Peyer's patch (tissue), 4 donors: Measurements from ENCODE around the gene LYPD6B.

Source experiments
- POLR2A ChIP-seq, 2 donors: fragments of 450-650 bp; IDR thresholded peaks; one replicate each; pipeline ENCODE4 v1.5.1; 2017; ENCODE audit warnings: antibody characterized with exemption in 2 of 2, mild to moderate bottlenecking in 2 of 2, moderate library complexity in 2 of 2
- TF ChIP-seq, protein P1 (sequence below), 6 experiments: fragments of 450-650 bp in 4 of 6; fragments of 200-600 bp in 2 of 6; sonication (generic) in 1 of 6; IDR thresholded peaks; one replicate each; pipeline ENCODE4 v1.5.1; 2017 to 2019; ENCODE audit warnings: antibody characterized with exemption in 6 of 6, mild to moderate bottlenecking in 3 of 6, moderate library complexity in 1 of 6

DNA sequence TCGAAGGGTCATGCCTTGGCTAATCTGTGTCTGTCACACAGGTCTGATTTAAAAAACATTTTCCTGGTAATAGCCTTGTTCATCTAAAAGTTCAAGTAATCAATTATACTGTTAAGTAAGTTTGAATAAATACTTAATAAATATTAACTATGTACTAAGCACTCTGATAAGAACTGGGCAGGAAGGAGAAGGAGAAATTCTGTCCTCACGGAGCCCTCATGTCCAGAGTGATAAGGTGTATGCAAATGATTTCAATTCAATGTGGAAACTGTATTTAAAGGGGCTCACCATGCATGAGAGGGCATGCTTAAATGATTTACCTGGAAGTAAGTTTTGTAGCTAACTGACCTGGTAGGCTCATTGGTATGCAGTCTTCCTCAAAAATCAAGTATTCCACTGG is 197.9 kb downstream of the LYPD6B start:
- TF ChIP-seq, protein P1, sequence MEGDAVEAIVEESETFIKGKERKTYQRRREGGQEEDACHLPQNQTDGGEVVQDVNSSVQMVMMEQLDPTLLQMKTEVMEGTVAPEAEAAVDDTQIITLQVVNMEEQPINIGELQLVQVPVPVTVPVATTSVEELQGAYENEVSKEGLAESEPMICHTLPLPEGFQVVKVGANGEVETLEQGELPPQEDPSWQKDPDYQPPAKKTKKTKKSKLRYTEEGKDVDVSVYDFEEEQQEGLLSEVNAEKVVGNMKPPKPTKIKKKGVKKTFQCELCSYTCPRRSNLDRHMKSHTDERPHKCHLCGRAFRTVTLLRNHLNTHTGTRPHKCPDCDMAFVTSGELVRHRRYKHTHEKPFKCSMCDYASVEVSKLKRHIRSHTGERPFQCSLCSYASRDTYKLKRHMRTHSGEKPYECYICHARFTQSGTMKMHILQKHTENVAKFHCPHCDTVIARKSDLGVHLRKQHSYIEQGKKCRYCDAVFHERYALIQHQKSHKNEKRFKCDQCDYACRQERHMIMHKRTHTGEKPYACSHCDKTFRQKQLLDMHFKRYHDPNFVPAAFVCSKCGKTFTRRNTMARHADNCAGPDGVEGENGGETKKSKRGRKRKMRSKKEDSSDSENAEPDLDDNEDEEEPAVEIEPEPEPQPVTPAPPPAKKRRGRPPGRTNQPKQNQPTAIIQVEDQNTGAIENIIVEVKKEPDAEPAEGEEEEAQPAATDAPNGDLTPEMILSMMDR (IDR thresholded peaks at IDR 0.05), result no peak
- no peak for TF ChIP-seq POLR2A (IDR thresholded peaks at IDR 0.05)
